GM21526 (cell line): ENCODE results near the gene FOXO6.
"Not testable (repeated sequence)": the region's sequence is repeated elsewhere in the genome, so short reads cannot be mapped to it uniquely, and the experiment has no call there.

Experiments used
- ATAC-seq: cut with Tn5 transposase; IDR thresholded peaks from one replicate; pipeline ENCODE4 v1.9.1; 2021; ENCODE audit warnings: moderate library complexity; ENCODE audit not compliant: unreplicated experiment, low FRiP score

The FOXO6 gene

DNA sequence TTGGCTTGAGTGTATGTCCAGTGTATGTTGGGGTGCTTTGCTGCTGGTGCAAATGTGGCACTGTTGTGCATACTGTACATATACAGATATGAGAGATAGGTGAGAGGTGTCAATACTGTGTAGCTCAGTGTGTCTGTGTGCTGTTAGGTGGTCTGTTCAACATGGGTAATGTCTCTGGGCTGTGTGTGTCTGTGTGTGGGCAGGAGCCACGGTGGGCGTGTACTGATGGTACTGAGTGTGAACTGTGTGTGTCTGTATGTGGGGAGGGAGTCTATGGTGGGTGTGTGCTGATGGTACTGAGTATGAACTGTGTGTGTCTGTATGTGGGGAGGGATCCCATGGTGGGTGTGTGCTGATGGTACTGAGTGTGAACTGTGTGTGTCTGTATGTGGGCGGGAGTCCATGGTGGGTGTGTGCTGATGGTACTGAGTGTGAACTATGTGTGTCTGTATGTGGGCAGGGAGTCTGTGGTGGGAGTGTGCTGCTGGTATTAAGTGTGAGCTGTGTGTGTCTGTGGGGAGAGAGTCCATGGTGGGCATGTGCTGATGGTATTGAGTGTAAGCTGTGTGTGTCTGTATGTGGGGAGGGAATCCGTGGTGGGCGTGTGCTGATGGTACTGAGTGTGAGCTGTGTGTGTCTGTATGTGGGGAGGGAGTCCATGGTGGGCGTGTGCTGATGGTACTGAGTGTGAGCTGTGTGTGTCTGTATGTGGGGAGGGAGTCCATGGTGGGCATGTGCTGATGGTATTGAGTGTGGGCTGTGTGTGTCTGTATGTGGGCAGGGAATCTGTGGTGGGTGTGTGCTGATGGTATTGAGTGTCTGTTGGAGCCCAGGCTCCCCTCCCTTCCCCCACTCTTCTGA is 32.2 kb upstream of the FOXO6 start:
- ATAC-seq, result no peak

DNA sequence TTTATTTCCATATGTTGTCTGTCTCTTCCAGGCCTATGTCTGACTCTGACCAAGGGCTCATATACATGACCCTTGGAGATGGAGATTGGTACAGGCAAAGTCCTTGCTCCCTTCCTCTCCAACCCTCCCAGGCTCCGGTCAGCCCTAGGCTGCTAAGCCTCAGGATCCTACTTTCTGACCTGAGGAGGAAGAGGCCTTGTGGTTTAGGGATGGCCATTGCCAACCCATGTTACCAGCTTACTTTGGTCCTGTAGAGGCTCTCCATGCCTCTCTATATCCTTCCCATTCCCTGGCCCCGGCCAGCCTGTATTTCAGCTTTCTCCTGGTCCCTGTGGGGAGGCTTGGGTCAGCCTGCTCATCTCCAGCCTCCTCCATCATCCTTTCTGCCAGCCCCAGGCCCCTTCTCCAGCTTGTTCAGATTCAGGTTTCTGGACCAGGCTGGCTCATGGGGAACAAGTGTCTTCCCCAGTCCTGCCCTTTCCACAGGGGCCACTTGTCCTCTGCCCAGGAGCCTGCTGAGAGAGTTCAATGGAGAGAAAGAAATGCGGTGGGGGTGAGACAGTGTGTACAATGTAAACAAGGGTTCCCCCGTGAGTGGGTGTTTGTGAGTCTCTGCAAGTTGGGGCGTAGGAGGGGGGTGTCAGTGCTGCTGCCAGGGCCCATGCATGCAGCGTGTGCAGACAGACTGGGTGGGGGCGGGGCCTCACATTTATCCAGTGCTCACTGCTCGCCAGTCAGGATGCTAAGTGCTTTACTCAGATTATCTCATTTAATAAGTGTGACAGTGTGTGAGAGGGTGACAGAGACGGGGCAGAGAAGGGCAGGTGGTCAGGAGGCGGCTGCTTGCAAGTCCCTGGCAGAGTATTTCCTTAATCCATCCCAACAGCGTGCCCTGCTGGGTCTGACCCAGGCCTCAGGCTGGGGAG is 31.3 kb upstream of the FOXO6 start:
- no peak for ATAC-seq

DNA sequence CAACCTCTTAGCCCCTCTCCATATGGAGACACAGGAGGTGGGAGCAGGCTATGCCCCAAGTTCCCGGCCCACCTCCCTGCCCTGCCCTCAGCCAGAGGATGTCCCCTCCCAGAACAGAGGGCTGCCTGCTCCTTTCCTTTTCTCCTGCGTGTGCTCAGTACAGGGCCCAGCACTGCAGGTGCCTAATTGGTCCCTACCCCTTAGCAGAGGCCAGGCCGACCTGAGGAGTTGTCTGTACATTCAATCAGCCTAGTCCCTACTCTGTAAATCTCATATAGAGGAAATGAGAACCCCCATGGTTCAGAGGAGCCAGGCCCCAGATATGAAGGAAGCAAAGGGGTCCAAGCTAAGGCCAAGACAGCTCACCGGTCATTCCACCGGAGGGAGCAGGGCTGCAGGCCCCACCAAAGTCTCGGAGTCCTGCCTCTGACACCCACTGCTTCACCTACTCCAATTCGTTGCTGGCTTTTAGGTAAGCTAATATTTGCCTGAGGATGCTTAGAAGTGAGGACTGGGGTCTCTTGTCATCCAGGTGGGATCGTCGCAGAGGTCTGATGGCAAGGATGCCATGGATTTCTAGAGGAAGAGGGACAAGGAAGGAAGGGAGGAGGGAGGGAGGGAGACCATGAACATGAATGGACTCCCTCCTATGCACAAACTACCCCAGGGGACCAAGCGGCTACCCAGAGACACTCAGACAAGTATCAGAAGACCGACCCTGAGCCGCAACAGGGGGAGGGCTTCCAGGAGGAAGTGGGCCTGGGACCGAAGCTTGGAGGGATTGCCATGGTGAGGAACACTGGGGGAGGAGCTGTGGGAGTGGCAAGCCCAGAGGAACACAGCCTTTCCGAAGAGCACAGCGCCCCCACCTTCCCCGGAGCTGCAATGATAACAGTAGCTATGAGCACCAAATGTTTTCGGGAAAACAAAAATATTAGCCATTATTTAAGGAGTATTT is 30.4 kb upstream of the FOXO6 start:
- ATAC-seq, result no peak

DNA sequence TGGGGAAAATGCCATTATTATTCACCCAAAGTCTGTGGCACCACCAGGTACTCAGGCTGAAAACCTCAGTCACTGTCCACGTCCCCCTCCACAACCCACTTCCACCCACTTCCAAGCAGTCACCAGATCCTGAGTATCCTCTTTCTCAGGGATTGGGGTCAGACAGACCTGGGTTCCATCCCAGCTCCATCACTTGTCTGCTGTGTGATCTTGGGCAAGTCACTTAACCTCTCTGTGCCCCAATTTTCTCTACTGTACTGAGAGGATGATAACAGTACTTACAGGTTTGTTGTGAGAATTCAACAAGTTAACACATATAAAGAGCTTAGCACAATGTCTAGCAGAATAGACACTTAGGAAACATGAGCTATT is 29.7 kb upstream of the FOXO6 start:
- no peak for ATAC-seq

DNA sequence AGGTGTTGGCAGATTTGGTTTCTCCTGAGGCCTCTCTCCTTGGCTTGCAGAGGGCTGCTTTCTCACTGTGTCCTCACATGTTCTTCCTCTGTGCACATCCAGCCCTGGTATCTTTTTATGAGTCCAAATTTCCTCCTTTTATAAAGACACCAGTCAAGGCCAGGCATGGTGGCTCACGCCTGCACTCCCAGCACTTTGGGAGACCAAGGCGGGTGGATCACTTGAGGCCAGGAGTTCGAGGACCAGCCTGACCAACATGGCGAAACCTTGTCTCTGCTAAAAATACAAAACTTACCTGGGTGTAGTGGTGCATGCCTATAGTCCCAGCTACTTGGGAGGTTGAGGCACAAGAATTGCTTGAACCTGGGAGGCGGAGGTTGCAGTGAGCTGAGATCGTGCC is 29.1 kb upstream of the FOXO6 start:
- ATAC-seq, result not testable (repeated sequence)

DNA sequence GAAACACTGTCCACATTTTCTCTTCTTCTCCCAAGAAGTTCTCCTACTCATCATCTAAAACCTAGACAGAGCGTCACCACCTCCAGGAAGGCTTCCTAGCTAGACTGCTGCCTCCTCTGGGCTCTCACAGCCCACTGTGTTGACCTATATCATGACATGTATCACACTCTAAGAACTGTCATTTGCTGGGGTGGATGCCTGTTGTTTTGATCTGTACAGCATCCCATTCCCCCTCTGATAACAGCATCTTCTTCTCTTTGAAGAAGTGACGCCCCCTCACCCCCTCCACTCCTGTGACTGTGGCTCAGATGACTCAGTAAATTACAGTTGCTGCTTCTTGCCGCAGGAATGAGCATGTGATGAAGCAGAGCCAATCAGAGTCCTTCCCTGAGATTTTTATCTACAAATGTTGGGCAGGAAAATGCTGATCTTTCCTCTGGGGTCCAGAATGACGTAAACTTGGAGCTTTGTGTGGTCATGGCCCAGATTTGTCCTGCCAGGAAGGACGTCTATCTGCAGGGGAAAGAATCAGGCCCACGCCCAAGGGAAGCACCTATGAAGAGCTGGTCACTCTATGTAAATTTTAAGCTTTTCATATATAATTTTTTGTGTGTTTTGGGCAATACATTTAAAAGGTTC is 28.0 kb upstream of the FOXO6 start:
- ATAC-seq, result no peak

DNA sequence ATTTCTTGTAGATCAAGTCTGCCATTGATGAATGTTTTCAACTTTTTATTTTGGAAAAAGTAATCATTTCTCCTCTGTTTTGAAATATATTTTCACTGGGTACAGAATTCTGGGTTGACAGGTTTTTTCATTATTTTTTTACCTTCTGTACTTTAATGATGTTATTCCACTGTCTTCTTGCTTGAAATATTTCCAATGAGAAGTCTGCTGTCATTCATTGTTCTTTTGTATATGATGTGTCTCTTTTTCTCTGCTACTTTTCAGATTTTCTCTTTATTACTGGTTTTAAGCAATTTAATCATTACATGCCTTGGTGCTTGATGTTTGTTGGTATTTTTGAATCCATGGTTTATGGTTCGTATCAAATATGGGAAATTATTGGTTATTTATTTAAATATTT is 22.4 kb upstream of the FOXO6 start:
- no peak for ATAC-seq

DNA sequence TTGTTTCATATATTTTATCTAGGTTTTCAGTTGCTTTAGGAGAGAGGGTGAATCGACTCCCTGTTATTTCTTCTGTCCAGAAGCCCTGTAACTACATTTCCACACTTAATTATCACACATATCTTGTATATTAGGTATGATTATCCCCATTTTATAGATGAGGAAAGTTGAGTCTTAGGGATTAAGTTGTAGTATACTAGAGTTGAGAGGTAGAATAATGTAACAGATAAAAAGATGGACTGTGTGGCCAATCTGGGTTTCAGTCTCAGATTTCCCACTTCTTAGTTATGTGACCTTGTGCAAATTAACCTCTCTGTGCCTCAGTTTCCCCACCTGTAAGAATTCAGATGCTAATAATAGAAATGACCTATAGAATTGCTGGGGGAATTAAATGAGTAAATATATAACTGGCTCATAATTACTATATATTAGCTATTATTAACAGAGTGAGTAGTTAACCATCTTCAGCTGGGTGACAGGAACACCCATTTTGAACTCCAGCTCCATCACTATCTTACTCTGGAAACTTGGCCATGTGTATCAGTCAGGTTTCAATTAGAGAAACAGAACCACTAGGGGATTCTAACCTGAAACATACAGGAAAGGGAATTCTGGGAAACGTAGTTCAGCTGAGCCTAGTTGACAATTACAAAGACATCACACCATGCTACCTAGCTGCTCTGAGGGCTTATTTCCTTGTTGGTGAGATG is 20.4 kb upstream of the FOXO6 start:
- no peak for ATAC-seq

DNA sequence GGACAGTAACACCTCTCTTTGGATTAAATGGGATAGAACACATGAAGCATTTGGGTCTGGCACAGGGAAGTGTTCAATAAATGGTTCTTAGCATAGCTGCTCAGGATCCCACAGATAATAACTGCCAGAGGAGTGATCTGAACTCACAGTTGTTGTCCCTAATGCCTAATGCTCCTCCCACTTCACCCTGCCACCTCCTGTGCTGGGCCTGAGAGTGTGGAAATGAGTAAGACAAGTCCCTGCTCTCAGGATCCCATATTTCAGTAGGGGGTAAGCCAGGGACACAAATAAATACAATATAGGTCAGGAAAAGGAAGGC is 19.9 kb upstream of the FOXO6 start:
- ATAC-seq, result no peak

DNA sequence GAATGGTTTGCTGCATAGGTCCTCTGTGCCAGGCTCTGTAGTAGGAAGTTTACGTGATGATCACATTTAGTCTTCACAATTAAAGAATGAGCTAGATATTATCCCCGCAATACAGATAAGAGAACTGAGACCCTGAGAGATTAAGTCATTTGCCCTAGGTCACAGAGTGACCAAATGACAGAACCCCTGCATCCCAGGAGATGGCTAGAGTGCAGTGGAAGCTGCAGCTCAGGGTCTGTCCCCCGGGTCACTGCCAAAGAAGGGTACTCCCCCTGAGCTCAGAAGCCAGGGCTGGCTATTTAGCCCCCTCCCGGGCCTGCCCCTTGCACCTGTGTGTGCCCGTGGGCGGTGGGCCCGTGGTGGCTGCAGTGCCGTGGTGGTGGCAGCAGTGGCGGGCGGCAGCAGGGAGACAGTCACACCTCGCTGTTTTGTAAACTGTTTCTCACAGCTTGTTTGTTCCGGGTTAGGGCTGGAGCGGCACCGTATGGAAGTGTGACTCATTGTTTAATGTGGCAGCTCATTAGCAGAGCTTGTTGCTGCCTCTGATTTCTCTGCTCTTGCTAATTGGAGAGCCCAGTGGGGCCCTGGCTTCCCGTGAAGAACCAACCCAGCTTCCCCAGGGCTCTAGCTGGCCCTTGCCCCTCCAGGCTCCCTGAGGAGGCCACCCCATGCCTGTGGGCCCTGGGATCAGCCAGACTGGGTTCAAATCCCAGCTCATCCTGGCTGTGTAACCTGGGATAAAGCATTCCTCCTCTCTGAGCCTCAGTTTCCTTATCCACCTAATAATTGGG is 19.3 kb upstream of the FOXO6 start:
- ATAC-seq, result no peak

DNA sequence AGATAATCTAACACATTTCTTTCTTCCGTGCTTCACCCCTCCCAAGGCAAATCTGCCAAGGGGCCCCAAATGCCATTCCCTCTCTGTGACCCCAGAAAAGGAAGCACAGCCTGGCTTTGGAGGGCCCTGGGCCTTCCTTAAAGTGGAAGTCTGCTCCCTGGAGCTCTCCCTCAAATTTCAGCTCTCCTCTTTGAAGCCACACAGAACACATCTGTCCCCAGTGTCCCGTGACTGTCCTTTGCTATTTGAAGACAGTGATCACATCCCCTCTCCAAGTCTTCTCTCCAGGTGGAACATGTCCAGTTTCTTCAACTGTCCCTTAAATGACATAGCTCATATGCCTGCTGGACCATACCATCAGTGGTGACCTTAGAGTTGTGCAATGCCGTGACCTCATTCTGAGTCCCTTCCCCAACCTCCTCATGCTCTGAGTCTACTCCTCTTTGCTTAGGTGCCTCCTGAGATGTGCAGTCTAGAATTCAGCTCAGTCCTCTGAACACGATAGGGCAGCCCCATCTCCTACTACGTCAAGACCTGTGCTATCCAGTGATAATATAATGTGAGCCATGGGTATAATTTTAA is 18.4 kb upstream of the FOXO6 start:
- no peak for ATAC-seq

DNA sequence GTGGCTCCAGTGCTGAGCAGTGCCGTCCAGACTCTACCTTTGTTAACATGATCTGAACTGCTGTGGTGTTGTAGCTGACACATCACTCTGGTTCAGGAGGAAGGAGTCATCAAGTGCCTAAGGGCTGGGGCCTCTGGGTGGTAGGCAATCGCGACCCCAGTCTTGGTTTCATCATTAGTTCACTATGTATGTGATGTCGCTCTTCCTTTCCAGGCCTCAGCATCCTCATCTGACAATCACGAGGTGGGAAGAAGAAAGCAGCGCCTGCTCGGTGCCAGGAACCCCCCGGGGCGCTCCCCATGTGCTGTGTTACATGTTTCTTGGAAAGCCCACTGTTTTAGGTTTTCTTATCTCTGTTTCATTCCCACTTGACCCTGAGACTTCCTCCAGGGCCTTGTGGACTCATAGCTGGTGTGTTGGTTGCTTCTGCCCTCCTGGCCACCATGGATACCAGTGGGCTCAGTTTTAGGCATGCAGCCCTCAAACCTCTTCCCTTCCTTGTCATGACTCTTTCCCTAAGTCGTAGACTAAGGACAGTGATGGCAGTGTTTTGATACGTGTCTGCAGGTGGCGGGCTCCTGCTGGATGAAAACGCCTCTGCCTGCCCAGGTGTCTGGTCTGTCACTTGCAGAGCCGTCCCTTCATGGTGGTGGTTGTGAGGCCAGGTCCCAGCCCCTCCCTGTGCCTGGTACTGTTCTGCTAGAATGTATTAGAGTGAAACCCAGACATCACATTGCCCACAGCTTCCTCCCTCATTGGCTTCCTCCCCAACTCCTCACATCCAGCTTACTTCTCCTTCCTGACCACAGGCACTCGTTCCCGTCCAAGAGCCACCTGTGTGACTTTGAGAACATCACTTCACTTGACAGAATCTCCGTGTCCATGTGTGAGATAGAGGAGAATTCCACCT is 17.2 kb upstream of the FOXO6 start:
- ATAC-seq, result no peak

DNA sequence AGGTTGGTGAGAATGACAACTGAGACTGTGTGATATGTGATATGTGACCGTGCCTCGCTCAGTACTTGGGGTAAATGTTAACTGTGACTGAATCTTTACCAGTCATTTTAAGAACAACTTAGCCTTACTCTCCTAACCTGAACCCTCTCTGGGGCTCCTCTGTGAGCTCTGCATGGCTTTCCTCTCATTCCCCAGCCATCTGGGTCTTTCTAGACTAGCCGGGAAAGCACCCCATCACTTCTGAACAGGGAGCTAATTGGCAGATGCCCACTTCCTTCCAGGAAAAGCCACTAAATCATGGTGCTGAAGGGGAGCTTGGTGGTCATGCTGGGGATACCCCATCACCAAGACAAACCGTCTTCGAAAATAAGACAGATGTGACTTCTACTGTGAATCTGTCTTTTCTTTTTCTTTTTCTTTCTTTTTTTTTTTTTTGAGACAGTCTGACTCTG is 16.5 kb upstream of the FOXO6 start:
- no peak for ATAC-seq

DNA sequence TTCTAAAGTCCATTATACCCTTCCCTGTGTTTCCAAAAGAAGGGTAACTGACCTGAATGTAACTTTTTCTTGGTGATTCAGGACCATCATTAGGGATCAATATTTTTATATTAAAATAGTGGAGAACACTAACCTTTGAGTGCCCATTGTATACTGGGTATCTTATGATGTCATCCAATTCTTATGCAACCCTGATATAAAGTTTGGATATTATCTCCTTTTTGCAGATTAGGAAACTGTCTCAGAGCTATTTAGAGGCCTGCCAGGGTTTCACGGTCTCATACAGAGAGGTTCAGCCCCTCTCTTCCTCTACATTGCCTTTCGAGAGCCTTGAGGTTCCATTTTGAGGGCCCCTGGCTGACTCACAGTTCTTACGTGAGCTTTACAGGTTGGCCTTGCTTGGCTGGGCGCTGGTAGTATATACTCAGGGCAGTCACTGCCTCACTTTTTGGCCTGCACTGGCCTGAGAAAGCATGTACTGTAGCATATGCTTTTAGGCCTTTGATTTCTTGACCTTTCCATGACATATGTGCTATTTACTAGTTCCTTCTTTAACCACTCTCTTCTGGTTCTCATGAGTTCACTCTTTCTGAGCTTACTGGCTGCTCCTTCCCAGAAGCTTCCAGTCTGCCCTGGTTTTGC is 15.7 kb upstream of the FOXO6 start:
- no peak for ATAC-seq

DNA sequence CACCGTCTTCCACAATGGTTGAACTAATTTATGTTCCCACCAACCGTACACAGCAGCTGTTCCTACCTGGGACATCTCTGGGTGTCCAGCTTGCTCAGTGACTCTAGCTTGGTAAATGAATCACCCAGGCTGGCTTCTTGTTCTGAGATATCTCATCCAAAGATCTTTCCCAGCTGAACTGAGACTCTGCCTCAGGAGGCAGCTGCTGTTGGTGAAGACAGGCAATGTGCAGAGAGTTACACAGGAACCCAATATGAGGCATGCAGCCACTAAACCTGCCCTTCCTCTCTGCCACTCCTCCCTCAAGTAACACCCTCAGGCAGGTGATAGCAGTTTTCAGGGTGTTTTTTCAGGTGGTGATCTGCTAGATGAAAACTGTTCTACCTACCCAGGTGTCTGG is 14.0 kb upstream of the FOXO6 start:
- ATAC-seq, result no peak

DNA sequence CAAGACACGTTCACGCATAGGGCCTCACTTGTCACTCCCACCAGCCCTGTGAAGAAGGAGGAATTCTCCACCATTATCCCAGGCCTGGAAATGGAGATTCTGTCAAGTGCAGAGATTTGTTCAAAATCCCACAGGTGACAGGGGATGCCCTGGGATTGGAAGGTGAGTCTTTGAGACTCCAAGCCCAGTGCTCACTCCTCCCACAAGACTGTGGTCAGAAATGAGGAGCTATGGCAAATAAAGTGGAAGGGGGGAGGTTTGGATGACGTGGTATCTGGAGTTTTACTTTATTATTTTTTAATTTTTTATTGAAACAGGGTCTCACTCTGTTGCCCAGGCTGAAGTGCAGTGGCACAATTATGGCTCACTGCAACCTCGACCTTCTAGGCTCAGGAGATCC is 12.8 kb upstream of the FOXO6 start:
- no peak for ATAC-seq
